SU-DHL-6 (cell line): ENCODE data around the gene LRP1.

Source experiments
- H2AFZ ChIP-seq: fragments of 200-600 bp; sonication (generic); 2 replicates; pipeline ENCODE4 v1.6.1; 2014; ENCODE audit warnings: low read depth, mild to moderate bottlenecking, moderate library complexity, mixed read lengths, antibody characterized with exemption, low read length; ENCODE audit not compliant: severe bottlenecking
- H3F3A ChIP-seq: fragments of 200-600 bp; shearing (Covaris generic); 2 replicates; pipeline ENCODE4 v1.6.0; 2016; ENCODE audit warnings: antibody characterized with exemption, mild to moderate bottlenecking; ENCODE audit not compliant: insufficient read depth
- H3K27ac ChIP-seq: fragments of 200-600 bp; sonication (generic); 2 replicates; pipeline ENCODE4 v1.5.1; 2016; ENCODE audit warnings: low read depth, mild to moderate bottlenecking, low read length, moderate library complexity, mixed read lengths
- H3K27me3 ChIP-seq: fragments of 200-600 bp; sonication (generic), shearing (Covaris generic); 2 replicates; pipeline ENCODE4 v1.6.0; 2014; ENCODE audit warnings: mild to moderate bottlenecking, low read length
- H3K36me3 ChIP-seq: fragments of 200-600 bp; sonication (generic); 2 replicates; pipeline ENCODE4 v1.6.1; 2014; ENCODE audit warnings: mild to moderate bottlenecking, low read length, mixed read lengths
- H3K4me2 ChIP-seq: fragments of 300-600, 200-600 bp; shearing (Covaris generic), sonication (generic); 2 replicates; pipeline ENCODE4 v1.6.0; 2014; ENCODE audit warnings: low read length, low read depth, mild to moderate bottlenecking; ENCODE audit not compliant: poor library complexity, severe bottlenecking
- H3K4me3 ChIP-seq: fragments of 200-600 bp; sonication (generic); 2 replicates; pipeline ENCODE4 v1.5.1; 2014; ENCODE audit warnings: antibody characterized with exemption, low read length, mild to moderate bottlenecking, mixed read lengths; ENCODE audit not compliant: insufficient read depth, poor library complexity, severe bottlenecking
- H3K79me2 ChIP-seq: fragments of 200-600 bp; sonication (generic); 2 replicates; pipeline ENCODE4 v1.6.1; 2014; ENCODE audit warnings: mild to moderate bottlenecking, low read length, moderate library complexity; ENCODE audit not compliant: insufficient read depth
- H3K9ac ChIP-seq: fragments of 200-600 bp; sonication (generic); 2 replicates; pipeline ENCODE4 v1.7.0; 2014; ENCODE audit warnings: mild to moderate bottlenecking, low read length
- H3K9me2 ChIP-seq: fragments of 200-600 bp; sonication (generic); replicated peaks from 2 replicates; pipeline ENCODE4 v1.6.1; 2014; ENCODE audit warnings: low read length; ENCODE audit not compliant: insufficient read depth
- H3K9me3 ChIP-seq: fragments of 200-600 bp; sonication (generic); 2 replicates; pipeline ENCODE4 v1.6.1; 2014; ENCODE audit warnings: low read length, mixed read lengths; ENCODE audit not compliant: insufficient read depth
- H4K20me1 ChIP-seq: fragments of 200-600 bp; sonication (generic); 2 replicates; pipeline ENCODE4 v1.6.1; 2014; ENCODE audit warnings: low read depth, mild to moderate bottlenecking, antibody characterized with exemption, low read length, moderate library complexity, mixed read lengths
- CTCF ChIP-seq: fragments of 200-600 bp; sonication (generic); IDR thresholded peaks from one replicate; pipeline ENCODE4 v1.5.1; 2017; ENCODE audit warnings: antibody characterized with exemption, mild to moderate bottlenecking, low read length, moderate library complexity; ENCODE audit not compliant: insufficient read depth, poor library complexity, severe bottlenecking
- EZH2phosphoT487 ChIP-seq: fragments of 200-600 bp; sonication (generic), shearing (Covaris generic); conservative IDR thresholded peaks from 2 replicates; pipeline ENCODE4 v1.6.1; 2018; ENCODE audit warnings: mild to moderate bottlenecking, antibody characterized with exemption, low read length, moderate library complexity, mixed read lengths

Gene LRP1

GRCh38 chr12:57224973-57225679 is 96.8 kb downstream of the LRP1 start:
- Histone ChIP-seq H4K20me1 (no peaks in the 10 kb centered on the region), H3K79me2 (peaks cover 7% of the 10 kb centered on the region), H3K36me3 (no peaks in the 10 kb centered on the region), H3K27me3 (no peaks in the 10 kb centered on the region), H2AFZ (no peak overlapping the region), H3K4me2 (peak overlapping the region; percentile 49), H3K4me3 (no peak overlapping the region), H3F3A (peaks cover 34% of the 10 kb centered on the region), H3K27ac (peak overlapping the region; percentile 90), H3K9me3 (no peaks in the 10 kb centered on the region), H3K9ac (peak overlapping the region; percentile 40; the same call in 1 of the 2 replicates), H3K9me2 (no peaks in the 10 kb centered on the region)
- no peak for TF ChIP-seq EZH2phosphoT487
- peak; percentile 59 for TF ChIP-seq CTCF

DNA sequence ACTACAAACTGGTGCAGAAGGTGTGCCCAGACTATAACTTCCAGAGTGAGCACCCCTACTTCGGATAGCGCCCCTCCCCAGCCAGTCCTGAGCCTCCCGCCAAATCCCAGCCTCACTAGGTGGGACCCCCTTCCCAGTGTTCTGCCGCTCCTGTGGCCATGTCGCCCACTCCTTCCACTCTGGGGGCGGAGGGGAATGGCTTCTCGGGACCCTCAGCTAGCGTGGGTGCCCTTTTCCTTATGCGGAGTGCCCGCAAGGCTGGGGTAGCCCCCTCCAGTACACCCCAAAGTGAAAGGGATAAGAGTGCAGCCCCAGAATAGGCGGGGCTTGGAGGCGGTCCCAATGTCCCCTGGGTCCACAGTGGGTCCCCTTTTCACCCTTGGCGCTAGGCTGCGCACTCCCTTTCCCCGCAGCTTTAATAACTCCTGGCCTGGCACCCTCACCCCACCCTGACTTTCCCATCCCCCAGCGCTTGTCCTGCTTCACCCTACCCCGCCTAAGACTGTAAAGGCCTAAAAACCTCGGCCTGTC is 97.5 kb downstream of the LRP1 start:
- no peak for TF ChIP-seq CTCF
- TF ChIP-seq EZH2phosphoT487, result no peak
- Histone ChIP-seq H3K4me3 (no peak overlapping the region), H2AFZ (no peak overlapping the region), H4K20me1 (no peaks in the 10 kb centered on the region; the same call in 1 of the 2 replicates), H3K36me3 (peaks cover 2% of the 10 kb centered on the region; the same call in 1 of the 2 replicates), H3F3A (peaks cover 34% of the 10 kb centered on the region), H3K9ac (peak overlapping the region; percentile 40), H3K9me2 (no peaks in the 10 kb centered on the region), H3K79me2 (peaks cover 13% of the 10 kb centered on the region), H3K27ac (peak overlapping the region; percentile 90), H3K9me3 (no peaks in the 10 kb centered on the region), H3K4me2 (peak overlapping the region; percentile 49), H3K27me3 (no peaks in the 10 kb centered on the region)

- H3K4me2 ChIP-seq, result peak overlapping the region; percentile 49
- H3K9me3 ChIP-seq, result no peaks in the 10 kb centered on the region
- peak overlapping the region; percentile 40 for H3K9ac ChIP-seq
- no peaks in the 10 kb centered on the region for H3K27me3 ChIP-seq
- TF ChIP-seq EZH2phosphoT487 (no peak), CTCF (no peak)
- H3F3A ChIP-seq, result peaks cover 34% of the 10 kb centered on the region
- H3K4me3 ChIP-seq, result peak overlapping the region; percentile 26
- H2AFZ ChIP-seq, result no peak overlapping the region
- peaks cover 23% of the 10 kb centered on the region for H3K79me2 ChIP-seq
- H3K9me2 ChIP-seq, result no peaks in the 10 kb centered on the region
- no peaks in the 10 kb centered on the region; the same call in 1 of the 2 replicates for H4K20me1 ChIP-seq
- peaks cover 8% of the 10 kb centered on the region for H3K36me3 ChIP-seq
- peak overlapping the region; percentile 90 for H3K27ac ChIP-seq
Measured at GRCh38 chr12:57226588-57227314, 98.5 kb downstream of the LRP1 start.
